Spleen (tissue), 7 donors: ENCODE measurements around the gene EVC2.

Experiments used
- POLR2AphosphoS5 ChIP-seq, 3 donors: sonication (generic); formaldehyde crosslinking; IDR thresholded peaks; one replicate each; pipeline ENCODE4 v1.5.1; 2017; ENCODE audit warnings: antibody characterized with exemption in 3 of 3
- TF ChIP-seq, protein P1 (sequence below), 11 experiments: fragments of 200-600 bp in 7 of 11; fragments of 450-650 bp in 4 of 11; sonication (generic) in 4 of 11; IDR thresholded peaks in 8 of 11; conservative IDR thresholded peaks in 3 of 11; 1 replicate in 7 of 11; 2 replicates in 4 of 11; pipeline versions ENCODE4 v1.4.0 to v1.8.0; 2016 to 2021; ENCODE audit warnings: antibody characterized with exemption in 11 of 11, inconsistent platforms in 4 of 11, mild to moderate bottlenecking in 1 of 11
- donor health status: DM: no; HTN: no; CAD: no; lungs with moderate emphysema.
- donor health status: DM: no; HTN: no; CAD: no.
- donor health status: DM: no; HTN: no; CAD: no.

DNA sequence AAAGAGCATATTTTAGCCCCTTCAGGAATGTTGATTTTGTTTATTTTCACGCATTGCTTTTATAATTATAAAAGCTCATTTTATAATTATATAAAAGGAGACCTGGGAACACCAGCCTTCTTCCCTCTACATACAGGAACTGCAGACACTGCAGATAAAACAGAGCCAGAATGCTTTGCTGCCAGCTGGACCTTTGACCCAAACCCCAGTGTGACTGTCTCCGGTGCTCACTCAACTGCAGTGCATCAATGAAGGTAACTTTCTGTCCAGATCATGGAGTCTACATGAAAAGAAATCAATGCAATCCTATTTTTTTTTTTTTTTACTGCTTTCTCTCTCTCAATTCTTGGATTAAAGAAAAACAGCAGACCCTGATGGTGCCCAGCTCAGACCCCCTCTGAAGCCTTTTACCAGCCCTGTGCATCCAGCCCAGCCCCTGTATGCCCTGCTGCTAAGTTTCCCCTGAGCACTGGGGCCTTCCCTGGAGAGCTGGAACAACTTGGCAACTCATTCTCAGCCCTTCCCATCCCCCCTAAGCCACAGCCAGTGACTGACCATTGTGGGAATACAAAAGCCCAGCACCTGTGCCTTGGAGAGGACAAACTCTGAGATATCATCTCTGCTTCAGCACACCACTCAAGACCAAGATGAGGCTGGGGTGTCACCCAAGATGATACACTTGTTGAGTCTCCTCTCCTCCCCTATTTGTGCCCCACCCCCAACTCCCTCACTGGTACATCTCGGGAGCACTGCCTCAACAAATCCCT is 182.1 kb downstream of the EVC2 start:
- TF ChIP-seq, protein P1, sequence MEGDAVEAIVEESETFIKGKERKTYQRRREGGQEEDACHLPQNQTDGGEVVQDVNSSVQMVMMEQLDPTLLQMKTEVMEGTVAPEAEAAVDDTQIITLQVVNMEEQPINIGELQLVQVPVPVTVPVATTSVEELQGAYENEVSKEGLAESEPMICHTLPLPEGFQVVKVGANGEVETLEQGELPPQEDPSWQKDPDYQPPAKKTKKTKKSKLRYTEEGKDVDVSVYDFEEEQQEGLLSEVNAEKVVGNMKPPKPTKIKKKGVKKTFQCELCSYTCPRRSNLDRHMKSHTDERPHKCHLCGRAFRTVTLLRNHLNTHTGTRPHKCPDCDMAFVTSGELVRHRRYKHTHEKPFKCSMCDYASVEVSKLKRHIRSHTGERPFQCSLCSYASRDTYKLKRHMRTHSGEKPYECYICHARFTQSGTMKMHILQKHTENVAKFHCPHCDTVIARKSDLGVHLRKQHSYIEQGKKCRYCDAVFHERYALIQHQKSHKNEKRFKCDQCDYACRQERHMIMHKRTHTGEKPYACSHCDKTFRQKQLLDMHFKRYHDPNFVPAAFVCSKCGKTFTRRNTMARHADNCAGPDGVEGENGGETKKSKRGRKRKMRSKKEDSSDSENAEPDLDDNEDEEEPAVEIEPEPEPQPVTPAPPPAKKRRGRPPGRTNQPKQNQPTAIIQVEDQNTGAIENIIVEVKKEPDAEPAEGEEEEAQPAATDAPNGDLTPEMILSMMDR (IDR thresholded peaks at IDR 0.05 in 8 of 11, conservative IDR thresholded peaks at IDR 0.05 in 3 of 11): no peak
- TF ChIP-seq POLR2AphosphoS5 (IDR thresholded peaks at IDR 0.05): no peak
